Gastrocnemius medialis (tissue), 4 donors: ENCODE data around the gene LCA5. TPM values are rescaled to one million over a fixed set of nuclear protein-coding genes. Genes with fewer than 3 reads are reported as not detected.

ENCODE experiments used
- ATAC-seq, 2 donors: fragments of 150-250 bp; one replicate each; pipeline ENCODE4 v1.9.1; 2016
- DNase-seq, 2 donors: peaks; one replicate each; pipeline ENCODE4 v3.0.0-alpha.2; 2019
- H3K27ac ChIP-seq, 4 donors: fragments of 200-600 bp; sonication (generic); 1 replicate in 1 of 4; 2 replicates in 3 of 4; pipeline ENCODE4 v1.5.1; 2016 to 2018; ENCODE audit warnings: mild to moderate bottlenecking in 2 of 4, moderate library complexity in 1 of 4
- H3K27me3 ChIP-seq, 3 donors: fragments of 200-600 bp; sonication (generic) in 2 of 3; 1 replicate in 1 of 3; 2 replicates in 2 of 3; pipeline versions ENCODE4 v1.5.1 to v1.6.0; 2016 to 2019; ENCODE audit warnings: mild to moderate bottlenecking in 1 of 3, moderate library complexity in 1 of 3
- H3K36me3 ChIP-seq, 2 donors: fragments of 200-600 bp; sonication (generic) in 1 of 2; one replicate each; pipeline ENCODE4 v1.5.1; 2017 to 2018
- H3K4me1 ChIP-seq, 2 donors: fragments of 200-600 bp; sonication (generic) in 1 of 2; one replicate each; pipeline ENCODE4 v1.5.1; 2016 to 2017; ENCODE audit warnings: mild to moderate bottlenecking in 2 of 2
- H3K4me3 ChIP-seq, 4 donors: fragments of 200-600 bp; sonication (generic) in 3 of 4; 1 replicate in 1 of 4; 2 replicates in 3 of 4; pipeline ENCODE4 v1.5.1; 2016 to 2019; ENCODE audit warnings: mild to moderate bottlenecking in 2 of 4
- H3K9me3 ChIP-seq, 3 donors: fragments of 200-600 bp; sonication (generic) in 2 of 3; 1 replicate in 1 of 3; 2 replicates in 2 of 3; pipeline ENCODE4 v1.5.1; 2016 to 2019
- CTCF ChIP-seq, 5 experiments: fragments of 450-650 bp in 3 of 5; fragments of 200-600 bp in 2 of 5; sonication (generic) in 2 of 5; IDR thresholded peaks in 4 of 5; conservative IDR thresholded peaks in 1 of 5; 1 replicate in 4 of 5; 2 replicates in 1 of 5; pipeline ENCODE4 v1.5.1; 2016 to 2019; ENCODE audit warnings: antibody characterized with exemption in 5 of 5, mild to moderate bottlenecking in 3 of 5, moderate library complexity in 3 of 5
- POLR2A ChIP-seq, 2 donors: fragments of 450-650 bp; IDR thresholded peaks; one replicate each; pipeline ENCODE4 v1.6.1; 2017; ENCODE audit warnings: antibody characterized with exemption in 2 of 2, mild to moderate bottlenecking in 2 of 2, moderate library complexity in 2 of 2
- in situ Hi-C, 4 donors: fragments of 200-750 bp; cut with MboI; loops; one replicate each; pipeline versions ENCODE4 v1.15.0 to v1.8.0; 2017; ENCODE audit warnings: low sequenced_read_pairs in 4 of 4
- intact Hi-C: fragments of 100-400 bp; cut with DNase I; formaldehyde crosslinking; loops from one replicate; pipeline ENCODE4 v1.15.1; 2023; ENCODE audit warnings: low total_unique reads
- total RNA-seq, 4 donors: library from RNA; depleted of rRNA; stranded (reverse); fragments of >200 nt; gene quantifications; one replicate each; pipeline versions ENCODE4 v1.1.0 to v1.2.3, GENCODE V29; 2016

The LCA5 gene
- total RNA-seq, 4 donors from 2014 or later, result 0.92 to 3.0 (median 1.2) TPM

GRCh38 chr6:79544299-79544927 is 7.2 kb upstream of the LCA5 start:
- H3K4me3 ChIP-seq, result peak overlapping the region; percentile 13 to 39 (median 32)

GRCh38 chr6:79543886-79544285 is 6.7 kb upstream of the LCA5 start:
- TF ChIP-seq POLR2A (IDR thresholded peaks at IDR 0.05), result no peak
- no peak for TF ChIP-seq CTCF (IDR thresholded peaks at IDR 0.05 in 4 of 5, conservative IDR thresholded peaks at IDR 0.05 in 1 of 5)
- no peaks in the 10 kb centered on the region for H3K9me3 ChIP-seq
- DNase-seq, result no peak
- no peak for ATAC-seq
- in situ Hi-C loops (loop anchor here (25.0 kb wide), 3 partner anchors 307 to 568 kb away; partner anchors contain the start of genes HMGN3 (in 3 of the 4), BCKDHB (in 1 of the 4) and PHIP (in 1 of the 4)), intact Hi-C loops (no loop called here)
- no peaks in the 10 kb centered on the region for H3K27me3 ChIP-seq
- peak overlapping the region; percentile 61 to 77 (median 72) for H3K27ac ChIP-seq
- H3K4me1 ChIP-seq, result peaks cover 14 to 19% of the 10 kb centered on the region in 2 donors
- no peak overlapping the region for H3K4me3 ChIP-seq
- H3K36me3 ChIP-seq, result no peaks in the 10 kb centered on the region

More at GRCh38 chr6:79544299-79544927, 7.2 kb upstream of the LCA5 start:
- Histone ChIP-seq H3K4me1 (peaks cover 9 to 19% of the 10 kb centered on the region in 2 donors), H3K9me3 (no peaks in the 10 kb centered on the region), H3K27me3 (no peaks in the 10 kb centered on the region), H3K36me3 (no peaks in the 10 kb centered on the region), H3K27ac (peak overlapping the region; percentile 61 to 77 (median 72))
- DNase-seq (no peak), ATAC-seq (no peak)
- in situ Hi-C loops, result loop anchor here (25.0 kb wide), 3 partner anchors 307 to 568 kb away; partner anchors contain the start of genes HMGN3 (in 3 of the 4), BCKDHB (in 1 of the 4) and PHIP (in 1 of the 4)
- TF ChIP-seq POLR2A (IDR thresholded peaks at IDR 0.05) (no peak), CTCF (IDR thresholded peaks at IDR 0.05 in 4 of 5, conservative IDR thresholded peaks at IDR 0.05 in 1 of 5) (no peak)
- intact Hi-C loops, result no loop called here

- TF ChIP-seq POLR2A (IDR thresholded peaks at IDR 0.05) (no peak), CTCF (IDR thresholded peaks at IDR 0.05 in 4 of 5, conservative IDR thresholded peaks at IDR 0.05 in 1 of 5) (no peak)
- DNase-seq, result no peak
- intact Hi-C loops (no loop called here), in situ Hi-C loops (loop anchor here (25.0 kb wide), 3 partner anchors 306 to 569 kb away; partner anchors contain the start of genes HMGN3 (in 3 of the 4), BCKDHB (in 1 of the 4) and PHIP (in 1 of the 4))
- H3K27me3 ChIP-seq, result no peaks in the 10 kb centered on the region
- H3K36me3 ChIP-seq, result no peaks in the 10 kb centered on the region
- H3K9me3 ChIP-seq, result no peaks in the 10 kb centered on the region
- H3K27ac ChIP-seq, result peak overlapping the region in 3 of 4 donors; percentile 61 to 77 (median 73)
- no peak for ATAC-seq
- no peak overlapping the region for H3K4me3 ChIP-seq
- peaks cover 19 to 20% of the 10 kb centered on the region in 2 donors for H3K4me1 ChIP-seq
These were observed 6.2 kb upstream of the LCA5 start for GRCh38 chr6:79543411-79543810.

- Histone ChIP-seq H3K27me3 (no peaks in the 10 kb centered on the region), H3K36me3 (no peaks in the 10 kb centered on the region), H3K9me3 (no peaks in the 10 kb centered on the region), H3K4me1 (peaks cover 3 to 19% of the 10 kb centered on the region in 2 donors), H3K27ac (peak overlapping the region; percentile 85 to 93 (median 88)), H3K4me3 (peak overlapping the region; percentile 76 to 99 (median 91))
- ATAC-seq, result peak in 1 of 2 donors; percentile 27
- intact Hi-C loops, result loop anchor here (5.0 kb wide), 1 partner anchor 306 kb away; the partner anchor contains the start of gene HMGN3
- no peak for TF ChIP-seq CTCF (IDR thresholded peaks at IDR 0.05 in 4 of 5, conservative IDR thresholded peaks at IDR 0.05 in 1 of 5)
- TF ChIP-seq POLR2A (IDR thresholded peaks at IDR 0.05), result no peak
- DNase-seq, result no peak
- in situ Hi-C loops, result loop anchor here (25.0 kb wide), 3 partner anchors 301 to 574 kb away; partner anchors contain the start of genes HMGN3 (in 3 of the 4), BCKDHB (in 1 of the 4) and PHIP (in 1 of the 4)
These were observed 1.1 kb upstream of the LCA5 start for GRCh38 chr6:79538106-79538971.
